RWPE2 (cell line): Measurements from ENCODE around the gene TAS2R14.

Experiments used
- ATAC-seq: fragments of 200-7000 bp; cut with Tn5 transposase; 3 replicates; pipeline ENCODE4 v1.9.1; 2021; ENCODE audit warnings: low read depth
- DNase-seq: peaks from one replicate; pipeline ENCODE4 v3.0.0-alpha.2; 2020; ENCODE audit warnings: low spot score
- H3K27ac ChIP-seq: fragments of 450-650 bp; 2 replicates; pipeline ENCODE4 v1.5.1; 2017; ENCODE audit warnings: mild to moderate bottlenecking; ENCODE audit not compliant: poor library complexity, severe bottlenecking
- H3K27me3 ChIP-seq: fragments of 250-450 bp; sonication (Bioruptor Pico); 2 replicates; pipeline ENCODE4 v1.5.1; 2021; ENCODE audit warnings: mild to moderate bottlenecking, moderate library complexity; ENCODE audit not compliant: insufficient read depth, poor library complexity, severe bottlenecking
- H3K36me3 ChIP-seq: fragments of 250-450 bp; sonication (Bioruptor Pico); 2 replicates; pipeline ENCODE4 v1.5.1; 2020; ENCODE audit warnings: low read depth, mild to moderate bottlenecking, moderate library complexity
- H3K4me1 ChIP-seq: fragments of 250-450 bp; sonication (Bioruptor Pico); 2 replicates; pipeline ENCODE4 v1.5.1; 2021; ENCODE audit warnings: mild to moderate bottlenecking, moderate library complexity; ENCODE audit not compliant: insufficient read depth, poor library complexity, severe bottlenecking
- H3K4me3 ChIP-seq: fragments of 250-450 bp; sonication (Bioruptor Pico); 2 replicates; pipeline ENCODE4 v1.5.1; 2021; ENCODE audit warnings: mild to moderate bottlenecking, moderate library complexity; ENCODE audit not compliant: severe bottlenecking
- H3K9me3 ChIP-seq: fragments of 250-450 bp; sonication (Bioruptor Pico); 2 replicates; pipeline ENCODE4 v1.5.1; 2021; ENCODE audit warnings: mild to moderate bottlenecking, moderate library complexity; ENCODE audit not compliant: severe bottlenecking
- CTCF ChIP-seq: fragments of 450-650 bp; IDR thresholded peaks from one replicate; pipeline ENCODE4 v1.5.1; 2017; ENCODE audit warnings: mild to moderate bottlenecking, moderate library complexity; ENCODE audit not compliant: poor library complexity, severe bottlenecking

TAS2R14 gene

GRCh38 chr12:10919809-10920208 lies 19.3 kb downstream of the TAS2R14 start:
- DNase-seq (no peak), ATAC-seq (no peak)
- TF ChIP-seq CTCF = no peak
- Histone ChIP-seq H3K4me1 (no peaks in the 10 kb centered on the region), H3K27ac (no peak overlapping the region), H3K4me3 (no peak overlapping the region), H3K27me3 (no peaks in the 10 kb centered on the region), H3K36me3 (no peaks in the 10 kb centered on the region), H3K9me3 (no peaks in the 10 kb centered on the region)

GRCh38 chr12:10910380-10910779 lies 28.7 kb downstream of the TAS2R14 start:
- ATAC-seq = no peak
- TF ChIP-seq CTCF = no peak
- H3K27me3 ChIP-seq = no peaks in the 10 kb centered on the region

GRCh38 chr12:10909462-10909861 lies 29.6 kb downstream of the TAS2R14 start, which contains the start of gene TAS2R13:
Gene TAS2R13, minus strand, starts transcription at chr12:10909562. Its CDS starts 264 bp downstream, at chr12:10909298.
- no peaks in the 10 kb centered on the region for H3K9me3 ChIP-seq
- no peak for DNase-seq
- no peak for TF ChIP-seq CTCF
- H3K4me1 ChIP-seq = no peaks in the 10 kb centered on the region
- no peak within 1 kb of the TSS for H3K4me3 ChIP-seq
- no peaks in the 10 kb centered on the region for H3K27me3 ChIP-seq
- no peaks in the 10 kb centered on the region for H3K36me3 ChIP-seq
- ATAC-seq = no peak
- H3K27ac ChIP-seq = no peak within 1 kb of the TSS

More at GRCh38 chr12:10910380-10910779, 28.7 kb downstream of the TAS2R14 start:
- Histone ChIP-seq H3K9me3 (no peaks in the 10 kb centered on the region), H3K36me3 (no peaks in the 10 kb centered on the region), H3K4me3 (no peak overlapping the region), H3K4me1 (no peaks in the 10 kb centered on the region), H3K27ac (no peak overlapping the region)
- no peak for DNase-seq

GRCh38 chr12:10904686-10905085 lies 34.4 kb downstream of the TAS2R14 start:
- no peaks in the 10 kb centered on the region for H3K4me1 ChIP-seq
- no peak overlapping the region for H3K4me3 ChIP-seq
- H3K27ac ChIP-seq = no peak overlapping the region
- DNase-seq (no peak), ATAC-seq (no peak)
- H3K9me3 ChIP-seq = no peaks in the 10 kb centered on the region
- TF ChIP-seq CTCF = no peak
- no peaks in the 10 kb centered on the region for H3K27me3 ChIP-seq
- H3K36me3 ChIP-seq = no peaks in the 10 kb centered on the region

- ATAC-seq (no peak), DNase-seq (no peak)
- H3K9me3 ChIP-seq = no peaks in the 10 kb centered on the region
- no peak for TF ChIP-seq CTCF
- H3K36me3 ChIP-seq = no peaks in the 10 kb centered on the region
- H3K4me1 ChIP-seq = no peaks in the 10 kb centered on the region
- H3K27me3 ChIP-seq = no peaks in the 10 kb centered on the region
- no peak overlapping the region for H3K27ac ChIP-seq
- H3K4me3 ChIP-seq = no peak overlapping the region
Measured at GRCh38 chr12:10901427-10901826, 37.6 kb downstream of the TAS2R14 start.
